Prostate gland (tissue), 2 donors: ENCODE measurements around the gene GLRX3.

ENCODE experiments used
- CTCF ChIP-seq, 4 experiments: fragments of 200-600 bp in 2 of 4; fragments of 450-650 bp in 2 of 4; sonication (generic) in 2 of 4; IDR thresholded peaks; 1 replicate in 3 of 4; 2 replicates in 1 of 4; pipeline ENCODE4 v1.5.1; 2016 to 2019; ENCODE audit warnings: antibody characterized with exemption in 4 of 4, mild to moderate bottlenecking in 2 of 4, moderate library complexity in 2 of 4
- POLR2AphosphoS5 ChIP-seq: sonication (generic); formaldehyde crosslinking; IDR thresholded peaks from one replicate; pipeline ENCODE4 v1.6.1; 2017; ENCODE audit warnings: antibody characterized with exemption

GRCh38 chr10:130193493-130194193 is 57.5 kb downstream of the GLRX3 start:
- TF ChIP-seq CTCF (IDR thresholded peaks at IDR 0.05) (no peak), POLR2AphosphoS5 (no peak)
